ENCODE data around the gene ABCB11. TPM values are rescaled to one million over a fixed set of nuclear protein-coding genes. Genes with fewer than 3 reads are reported as not detected.

ABCB11 gene
- total and polyA plus RNA-seq, 9 of the 15 experiments (the other 6 are each of a cell fraction or from before 2014, with no cell fraction given) = 0.04 to 0.51 (median 0.10) TPM; not detected in 1

- no peak overlapping the region for H3K27ac ChIP-seq (ENCODE audit: extremely low read depth, low read depth, low read length)
- DNase-seq (ENCODE audit: extremely low read depth in 1 of 4, low spot score in 3 of 4) (no peak), ATAC-seq (no peak), FAIRE-seq (no peak)
- CTCF ChIA-PET (ENCODE audit: low intra/inter-chr PET ratio) = no interaction called here
- POLR2A ChIA-PET = no interaction called here
- H3K4me2 ChIP-seq (ENCODE audit: insufficient read depth, low read length) = no peak overlapping the region
- in situ Hi-C loops (cut with MboI) (loop anchor here (25.0 kb wide), 1 partner anchor 441 kb away; no protein-coding TSS in a partner anchor), intact Hi-C loops (cut with micrococcal nuclease) (no loop called here)
- H3K9me3 ChIP-seq (replicated peaks; ENCODE audit: control insufficient read depth, insufficient read depth, low read depth, low read length) = no peaks in the 10 kb centered on the region
- no peaks in the 10 kb centered on the region for H3K9me1 ChIP-seq (ENCODE audit: control insufficient read depth, insufficient read depth, low read length)
- H4K20me1 ChIP-seq (replicated peaks; ENCODE audit: control insufficient read depth, insufficient read depth, low read length) = no peaks in the 10 kb centered on the region
- H3K4me1 ChIP-seq (replicated peaks in 1 of 2; ENCODE audit: control insufficient read depth in 2 of 2, insufficient read depth in 2 of 2, low read length in 2 of 2) = peaks cover 0 to 7% of the 10 kb centered on the region in 2 experiments; a peak in 3 of 5 replicates
- H3K79me2 ChIP-seq (ENCODE audit: control insufficient read depth, insufficient read depth, low read length) = no peaks in the 10 kb centered on the region
- no peak overlapping the region; the same call in 1 of the 2 replicates for H2AFZ ChIP-seq (ENCODE audit: low read depth, low read length)
- H3K9ac ChIP-seq (ENCODE audit: insufficient read depth in 1 of 2, low read depth in 2 of 2, low read length in 2 of 2) = no peak overlapping the region
- no peak overlapping the region for H3K4me3 ChIP-seq
- TF ChIP-seq KLF6 (CRISPR knock-in tag; IDR thresholded peaks at IDR 0.05; ENCODE audit: borderline replicate concordance) (no peak), ATF4 (CRISPR knock-in tag; IDR thresholded peaks at IDR 0.05) (no peak), CEBPB (tag; IDR thresholded peaks at IDR 0.05) (peak; percentile 56)
- no TSS peak for BruUV-seq (replicated peaks)
- WGBS (ENCODE audit: insufficient coverage, low coverage, missing lambda C conversion rate) = 51% methylated on average over 3 of the region's 3 CpGs
- H3K27me3 ChIP-seq (ENCODE audit: control insufficient read depth in 2 of 2, insufficient read depth in 2 of 2, low read length in 2 of 2) = no peaks in the 10 kb centered on the region
- no peaks in the 10 kb centered on the region for H3K36me3 ChIP-seq (ENCODE audit: control insufficient read depth, insufficient read depth, low read length)
Observed at GRCh38 chr2:168971261-168971660, 59.9 kb downstream of the ABCB11 start.

GRCh38 chr2:168970711-168971233 is 60.4 kb downstream of the ABCB11 start:
- H3K36me3 ChIP-seq (ENCODE audit: control insufficient read depth, insufficient read depth, low read length) = no peaks in the 10 kb centered on the region
- no peak overlapping the region for H3K4me2 ChIP-seq (ENCODE audit: insufficient read depth, low read length)
- in situ Hi-C loops (cut with MboI) (loop anchor here (25.0 kb wide), 1 partner anchor 442 kb away; no protein-coding TSS in a partner anchor), intact Hi-C loops (cut with micrococcal nuclease) (no loop called here)
- no peaks in the 10 kb centered on the region for H4K20me1 ChIP-seq (replicated peaks; ENCODE audit: control insufficient read depth, insufficient read depth, low read length)
- no peak overlapping the region for H3K9ac ChIP-seq (ENCODE audit: insufficient read depth in 1 of 2, low read depth in 2 of 2, low read length in 2 of 2)
- H3K9me1 ChIP-seq (ENCODE audit: control insufficient read depth, insufficient read depth, low read length) = no peaks in the 10 kb centered on the region
- no peak overlapping the region for H3K27ac ChIP-seq (ENCODE audit: extremely low read depth, low read depth, low read length)
- peaks cover 0 to 2% of the 10 kb centered on the region in 2 experiments; a peak in 3 of 5 replicates for H3K4me1 ChIP-seq (replicated peaks in 1 of 2; ENCODE audit: control insufficient read depth in 2 of 2, insufficient read depth in 2 of 2, low read length in 2 of 2)
- no peak overlapping the region; the same call in 1 of the 2 replicates for H2AFZ ChIP-seq (ENCODE audit: low read depth, low read length)
- no peak overlapping the region for H3K4me3 ChIP-seq
- no peaks in the 10 kb centered on the region for H3K79me2 ChIP-seq (ENCODE audit: control insufficient read depth, insufficient read depth, low read length)
- no TSS peak for BruUV-seq (replicated peaks)
- DNase-seq (ENCODE audit: extremely low read depth in 1 of 4, low spot score in 3 of 4) (no peak), ATAC-seq (no peak), FAIRE-seq (no peak)
- ChIA-PET POLR2A (no interaction called here), CTCF (ENCODE audit: low intra/inter-chr PET ratio) (no interaction called here)
- H3K9me3 ChIP-seq (replicated peaks; ENCODE audit: control insufficient read depth, insufficient read depth, low read depth, low read length) = no peaks in the 10 kb centered on the region
- no peaks in the 10 kb centered on the region for H3K27me3 ChIP-seq (ENCODE audit: control insufficient read depth in 2 of 2, insufficient read depth in 2 of 2, low read length in 2 of 2)
- TF ChIP-seq YBX1 (IDR thresholded peaks at IDR 0.05) (no peak), TCF15 (CRISPR knock-in tag; IDR thresholded peaks at IDR 0.05) (no peak), MCM5 (IDR thresholded peaks at IDR 0.05; ENCODE audit: low read depth) (no peak), ZFP91 (CRISPR knock-in tag; IDR thresholded peaks at IDR 0.05) (no peak), ESRRB (CRISPR knock-in tag; IDR thresholded peaks at IDR 0.05; ENCODE audit: borderline replicate concordance) (no peak)
